Gastroesophageal sphincter (tissue), 4 donors: ENCODE data around the gene HSD11B2. TPM values are rescaled to one million over a fixed set of nuclear protein-coding genes. Genes with fewer than 3 reads are reported as not detected.

Experiments
- ATAC-seq: fragments of 150-250 bp; one replicate; pipeline ENCODE4 v1.9.1; 2016; ENCODE audit warnings: mild to moderate bottlenecking, moderate library complexity
- H3K27ac ChIP-seq, 4 donors: fragments of 200-600 bp; sonication (generic) in 3 of 4; 1 replicate in 3 of 4; 2 replicates in 1 of 4; pipeline ENCODE4 v1.5.1; 2016 to 2019
- H3K27me3 ChIP-seq: fragments of 200-600 bp; sonication (generic); one replicate; pipeline ENCODE4 v1.5.1; 2019
- H3K36me3 ChIP-seq, 2 donors: fragments of 200-600 bp; sonication (generic); one replicate each; pipeline ENCODE4 v1.5.1; 2019; ENCODE audit warnings: control low read depth in 1 of 2
- H3K4me1 ChIP-seq, 3 donors: fragments of 200-600 bp; sonication (generic); 1 replicate in 2 of 3; 2 replicates in 1 of 3; pipeline ENCODE4 v1.5.1; 2016 to 2019; ENCODE audit warnings: control low read depth in 2 of 3
- H3K4me3 ChIP-seq, 2 donors: fragments of 200-600 bp; sonication (generic); one replicate each; pipeline ENCODE4 v1.5.1; 2019; ENCODE audit warnings: mild to moderate bottlenecking in 1 of 2, moderate library complexity in 1 of 2
- H3K9me3 ChIP-seq, 3 donors: fragments of 200-600 bp; sonication (generic); one replicate each; pipeline ENCODE4 v1.5.1; 2017 to 2019; ENCODE audit warnings: control low read depth in 2 of 3
- CTCF ChIP-seq, 4 experiments: fragments of 200-600 bp in 2 of 4; fragments of 450-650 bp in 2 of 4; sonication (generic) in 1 of 4; IDR thresholded peaks; one replicate each; pipeline ENCODE4 v1.5.1; 2017 to 2019; ENCODE audit warnings: antibody characterized with exemption in 4 of 4, mild to moderate bottlenecking in 2 of 4, moderate library complexity in 2 of 4
- EP300 ChIP-seq: sonication (generic); formaldehyde crosslinking; IDR thresholded peaks from one replicate; pipeline ENCODE4 v1.6.1; 2017; ENCODE audit warnings: antibody characterized with exemption, mild to moderate bottlenecking
- POLR2A ChIP-seq, 2 donors: fragments of 450-650 bp; IDR thresholded peaks; one replicate each; pipeline ENCODE4 v1.6.1; 2017; ENCODE audit warnings: antibody characterized with exemption in 2 of 2, mild to moderate bottlenecking in 2 of 2, moderate library complexity in 1 of 2
- POLR2AphosphoS5 ChIP-seq: sonication (generic); formaldehyde crosslinking; IDR thresholded peaks from one replicate; pipeline ENCODE4 v1.6.1; 2017; ENCODE audit warnings: antibody characterized with exemption
- WGBS, 2 donors: methylation state at CpG; one replicate each; pipeline ENCODE4 v1.1.5; 2018; ENCODE audit warnings: low coverage in 1 of 2; 5-methylcytosine and 5-hydroxymethylcytosine counted together
- total RNA-seq, 4 donors: library from RNA; depleted of rRNA; stranded (reverse); fragments of >200 nt; gene quantifications; one replicate each; pipeline ENCODE4 v1.1.0, GENCODE V29; 2016

Gene HSD11B2
- total RNA-seq, 4 donors from 2014 or later, result 0.19 to 2.1 (median 0.27) TPM; not detected in 1

- no peak for TF ChIP-seq POLR2AphosphoS5
- no peak for TF ChIP-seq EP300
- no peak for TF ChIP-seq POLR2A (IDR thresholded peaks at IDR 0.05)
- no peak for TF ChIP-seq CTCF (IDR thresholded peaks at IDR 0.05)
- Histone ChIP-seq H3K9me3 (no peaks in the 10 kb centered on the region), H3K4me3 (no peak overlapping the region), H3K27me3 (no peaks in the 10 kb centered on the region), H3K36me3 (no peaks in the 10 kb centered on the region), H3K4me1 (peaks cover 0 to 36% (median 26%) of the 10 kb centered on the region in 3 donors), H3K27ac (peak overlapping the region in 1 of 4 donors; percentile 19)
- 70 to 71% methylated on average over 1 to 2 of the region's 8 CpGs for WGBS, 2 donors
- ATAC-seq, result no peak
Measured at GRCh38 chr16:67387479-67388079, 43.3 kb upstream of the HSD11B2 start.

- Histone ChIP-seq H3K9me3 (no peaks in the 10 kb centered on the region), H3K36me3 (no peaks in the 10 kb centered on the region), H3K4me3 (no peak overlapping the region), H3K27me3 (no peaks in the 10 kb centered on the region), H3K27ac (peak overlapping the region in 2 of 4 donors; percentile 1 to 19), H3K4me1 (peaks cover 0 to 42% (median 31%) of the 10 kb centered on the region in 3 donors)
- no peak for ATAC-seq
- WGBS, 2 donors, result 57% methylated on average over 1 of the region's 8 CpGs; no CpG with 5 or more reads in 1 of the 2 donors
- TF ChIP-seq CTCF (IDR thresholded peaks at IDR 0.05) (no peak), POLR2A (IDR thresholded peaks at IDR 0.05) (no peak), POLR2AphosphoS5 (no peak), EP300 (no peak)
Measured at GRCh38 chr16:67388191-67388590, 42.7 kb upstream of the HSD11B2 start.

GRCh38 chr16:67388591-67388990, 42.3 kb upstream of the HSD11B2 start:
- H3K4me3 ChIP-seq, result no peak overlapping the region
- peak overlapping the region in 2 of 4 donors; percentile 1 to 19 for H3K27ac ChIP-seq
- no peak for ATAC-seq
- H3K36me3 ChIP-seq, result no peaks in the 10 kb centered on the region
- TF ChIP-seq POLR2A (IDR thresholded peaks at IDR 0.05) (no peak), EP300 (no peak), POLR2AphosphoS5 (no peak), CTCF (IDR thresholded peaks at IDR 0.05) (no peak)
- no CpG with 5 or more reads among the region's 2 CpGs for WGBS, 2 donors
- no peaks in the 10 kb centered on the region for H3K9me3 ChIP-seq
- H3K4me1 ChIP-seq, result peaks cover 0 to 45% (median 31%) of the 10 kb centered on the region in 3 donors
- no peaks in the 10 kb centered on the region for H3K27me3 ChIP-seq

- no peak for ATAC-seq
- H3K9me3 ChIP-seq, result no peaks in the 10 kb centered on the region
- no peaks in the 10 kb centered on the region for H3K27me3 ChIP-seq
- WGBS, 2 donors, result 40 to 80% methylated on average over 1 to 14 of the region's 27 CpGs
- peaks cover 0 to 60% (median 39%) of the 10 kb centered on the region in 3 donors for H3K4me1 ChIP-seq
- no peak overlapping the region for H3K4me3 ChIP-seq
- H3K36me3 ChIP-seq, result no peaks in the 10 kb centered on the region
- no peak for TF ChIP-seq POLR2A (IDR thresholded peaks at IDR 0.05)
- no peak for TF ChIP-seq CTCF (IDR thresholded peaks at IDR 0.05)
- no peak for TF ChIP-seq EP300
- no peak for TF ChIP-seq POLR2AphosphoS5
- peak overlapping the region in 3 of 4 donors; percentile 87 to 89 (median 88) for H3K27ac ChIP-seq
Measured at GRCh38 chr16:67389911-67390815, 40.8 kb upstream of the HSD11B2 start.
